GM23338 (cell line): ENCODE data around the gene SNTG2. TPM values are rescaled to one million over a fixed set of nuclear protein-coding genes. Genes with fewer than 3 reads are reported as not detected.

Experiments
- ATAC-seq: fragments of 200-7000 bp; cut with Tn5 transposase; 3 replicates; pipeline ENCODE4 v1.9.1; 2020
- DNase-seq: peaks from one replicate; pipeline ENCODE4 v3.0.0-alpha.2; 2015; ENCODE audit warnings: low spot score
- H2AFZ ChIP-seq: fragments of 200-600 bp; sonication (generic); 2 replicates; pipeline ENCODE4 v1.8.0; 2016; ENCODE audit warnings: antibody characterized with exemption, mild to moderate bottlenecking, moderate library complexity
- H3F3A ChIP-seq: fragments of 200-600 bp; sonication (generic); replicated peaks from 2 replicates; pipeline ENCODE4 v1.8.0; 2017; ENCODE audit warnings: antibody characterized with exemption, mixed run types, low read depth
- H3K27ac ChIP-seq: fragments of 200-600 bp; sonication (generic); 2 replicates; pipeline ENCODE4 v1.6.1; 2016; ENCODE audit warnings: low read depth
- H3K27me3 ChIP-seq: fragments of 200-600 bp; sonication (generic); 2 replicates; pipeline ENCODE4 v1.8.0; 2016; ENCODE audit warnings: mild to moderate bottlenecking, mixed run types, moderate library complexity; ENCODE audit not compliant: insufficient read depth
- H3K36me3 ChIP-seq: fragments of 200-600 bp; sonication (generic); 2 replicates; pipeline ENCODE4 v1.8.0; 2016; ENCODE audit warnings: mild to moderate bottlenecking; ENCODE audit not compliant: insufficient read depth
- H3K4me1 ChIP-seq: fragments of 200-600 bp; sonication (generic); 2 replicates; pipeline ENCODE4 v1.8.0; 2016; ENCODE audit warnings: mild to moderate bottlenecking, moderate library complexity; ENCODE audit not compliant: insufficient read depth
- H3K4me2 ChIP-seq: fragments of 200-600 bp; sonication (generic); 2 replicates; pipeline ENCODE4 v1.7.1; 2017; ENCODE audit warnings: mixed run types
- H3K4me3 ChIP-seq: fragments of 200-600 bp; sonication (generic); 2 replicates; pipeline ENCODE4 v1.6.1; 2016; ENCODE audit warnings: mixed run types
- H3K79me2 ChIP-seq: fragments of 200-600 bp; sonication (generic); replicated peaks from 2 replicates; pipeline ENCODE4 v1.8.0; 2017; ENCODE audit warnings: mild to moderate bottlenecking; ENCODE audit not compliant: insufficient read depth
- H3K9me2 ChIP-seq: fragments of 200-600 bp; sonication (generic); 2 replicates; pipeline ENCODE4 v1.8.0; 2017; ENCODE audit not compliant: insufficient read depth
- H4K20me1 ChIP-seq: fragments of 200-600 bp; sonication (generic); replicated peaks from 2 replicates; pipeline ENCODE4 v1.8.0; 2017; ENCODE audit warnings: mild to moderate bottlenecking; ENCODE audit not compliant: insufficient read depth
- H3K27ac Mint-ChIP-seq: 2 replicates; pipeline ENCODE4 v1.8.0; 2020; ENCODE audit warnings: inconsistent platforms, mild to moderate bottlenecking, moderate library complexity, mixed read lengths
- H3K27me3 Mint-ChIP-seq: 3 replicates; pipeline ENCODE4 v1.8.0; 2022; ENCODE audit warnings: low read depth, mild to moderate bottlenecking, moderate library complexity, mixed read lengths, inconsistent platforms; ENCODE audit not compliant: insufficient read depth, poor library complexity
- H3K36me3 Mint-ChIP-seq: 3 replicates; pipeline ENCODE4 v1.8.0; 2021; ENCODE audit warnings: low read depth, mild to moderate bottlenecking, inconsistent platforms, moderate library complexity, mixed read lengths
- H3K4me1 Mint-ChIP-seq: 3 replicates; pipeline ENCODE4 v1.8.0; 2020; ENCODE audit warnings: mild to moderate bottlenecking, inconsistent platforms, mixed read lengths
- H3K4me3 Mint-ChIP-seq: 3 replicates; pipeline ENCODE4 v1.8.0; 2021; ENCODE audit warnings: moderate library complexity, mild to moderate bottlenecking, inconsistent platforms, mixed read lengths
- H3K9me3 Mint-ChIP-seq: 3 replicates; pipeline ENCODE4 v1.8.0; 2020; ENCODE audit warnings: moderate library complexity, mild to moderate bottlenecking, inconsistent platforms, mixed read lengths
- CREB1 ChIP-seq: fragments of 250-450 bp; sonication (Bioruptor Pico); IDR thresholded peaks from 2 replicates; pipeline ENCODE4 v1.5.0; 2020; ENCODE audit warnings: low read depth, mild to moderate bottlenecking, moderate library complexity
- EZH2 ChIP-seq: fragments of 200-600 bp; sonication (generic); IDR thresholded peaks from one replicate; pipeline ENCODE4 v1.8.0; 2017; ENCODE audit warnings: antibody characterized with exemption, mild to moderate bottlenecking, low read depth; ENCODE audit not compliant: unreplicated experiment
- EZH2phosphoT487 ChIP-seq: fragments of 200-600 bp; sonication (generic); IDR thresholded peaks from one replicate; pipeline ENCODE4 v1.8.1; 2018; ENCODE audit warnings: antibody characterized with exemption; ENCODE audit not compliant: unreplicated experiment
- JUNB ChIP-seq: IDR thresholded peaks from one replicate; pipeline ENCODE4 v1.6.1; 2016; ENCODE audit warnings: antibody characterized with exemption; ENCODE audit not compliant: unreplicated experiment
- NANOG ChIP-seq: IDR thresholded peaks from 2 replicates; pipeline ENCODE4 v1.6.1; 2016; ENCODE audit warnings: antibody characterized with exemption, borderline replicate concordance
- POLR2AphosphoS5 ChIP-seq: IDR thresholded peaks from 2 replicates; pipeline ENCODE4 v1.6.1; 2016; ENCODE audit warnings: antibody characterized with exemption, low read depth
- STAT1 ChIP-seq: IDR thresholded peaks from one replicate; pipeline ENCODE4 v1.6.1; 2016; ENCODE audit warnings: antibody characterized with exemption; ENCODE audit not compliant: unreplicated experiment
- ZNF114 ChIP-seq: fragments of 250-450 bp; sonication (Bioruptor Pico); IDR thresholded peaks from 2 replicates; pipeline ENCODE4 v1.5.0; 2020; ENCODE audit warnings: mild to moderate bottlenecking, moderate library complexity
- ZNF331 ChIP-seq: fragments of 250-450 bp; sonication (Bioruptor Pico); IDR thresholded peaks from 2 replicates; pipeline ENCODE4 v1.5.0; 2020; ENCODE audit warnings: low read depth, mild to moderate bottlenecking, moderate library complexity
- polyA plus RNA-seq: library from polyadenylated mRNA; unstranded; fragments of >200 nt; fragmentation: Nextera tagmentation; extraction: Ambion mirVana; gene quantifications from 2 replicates; pipeline ENCODE4 v1.2.1, GENCODE V29; 2016
- total RNA-seq: library from RNA; depleted of rRNA; stranded (reverse); fragments of >200 nt; shearing (Covaris generic); gene quantifications from 2 replicates; pipeline ENCODE4 v1.2.3, GENCODE V29; 2014
- TF ChIP-seq, protein P1 (sequence below): IDR thresholded peaks from one replicate; pipeline ENCODE4 v1.6.1; 2018; ENCODE audit warnings: antibody characterized with exemption; ENCODE audit not compliant: unreplicated experiment
- TF ChIP-seq, protein P2 (sequence below): IDR thresholded peaks from 2 replicates; pipeline ENCODE4 v1.6.1; 2016; ENCODE audit warnings: antibody characterized with exemption
- TF ChIP-seq, protein P3 (sequence below): fragments of 250-450 bp; sonication (Bioruptor Pico); IDR thresholded peaks from 2 replicates; pipeline ENCODE4 v1.5.0; 2020; ENCODE audit warnings: mild to moderate bottlenecking, moderate library complexity
- TF ChIP-seq, protein P4 (sequence below), 2 experiments: fragments of 200-600 bp in 1 of 2; sonication (generic) in 1 of 2; conservative IDR thresholded peaks; 2 replicates each; pipeline versions ENCODE4 v1.5.1 to v1.6.1; 2016 to 2017; ENCODE audit warnings: antibody characterized with exemption in 2 of 2, low read depth in 2 of 2, mild to moderate bottlenecking in 2 of 2, moderate library complexity in 1 of 2

The SNTG2 gene
- total and polyA plus RNA-seq, 2 experiments from 2014 or later, result 27.5 to 60.4 TPM

GRCh38 chr2:1011985-1012384, 61.3 kb downstream of the SNTG2 start:
- Mint-ChIP-seq H3K4me3 (no peak overlapping the region), H3K36me3 (no peaks in the 10 kb centered on the region), H3K4me1 (peaks cover 19% of the 10 kb centered on the region), H3K27ac (no peak overlapping the region), H3K9me3 (no peaks in the 10 kb centered on the region), H3K27me3 (peaks cover 2% of the 10 kb centered on the region)
- Histone ChIP-seq H3K36me3 (no peaks in the 10 kb centered on the region), H3K4me2 (no peak overlapping the region), H3K4me1 (no peaks in the 10 kb centered on the region; the same call in 1 of the 2 replicates), H3K27me3 (no peaks in the 10 kb centered on the region), H3K4me3 (no peak overlapping the region), H3K27ac (no peak overlapping the region), H2AFZ (no peak overlapping the region), H3F3A (no peaks in the 10 kb centered on the region; the same call in 1 of the 2 replicates), H3K9me2 (no peaks in the 10 kb centered on the region), H3K79me2 (peaks cover 57% of the 10 kb centered on the region), H4K20me1 (peaks cover 60% of the 10 kb centered on the region)
- ATAC-seq (no peak), DNase-seq (no peak)
- TF ChIP-seq EZH2 (no peak), ZNF331 (CRISPR knock-in tag) (no peak), NANOG (no peak), JUNB (no peak), STAT1 (no peak), EZH2phosphoT487 (no peak), POLR2AphosphoS5 (no peak), ZNF114 (CRISPR knock-in tag) (no peak), CREB1 (no peak)
- TF ChIP-seq, protein P1, sequence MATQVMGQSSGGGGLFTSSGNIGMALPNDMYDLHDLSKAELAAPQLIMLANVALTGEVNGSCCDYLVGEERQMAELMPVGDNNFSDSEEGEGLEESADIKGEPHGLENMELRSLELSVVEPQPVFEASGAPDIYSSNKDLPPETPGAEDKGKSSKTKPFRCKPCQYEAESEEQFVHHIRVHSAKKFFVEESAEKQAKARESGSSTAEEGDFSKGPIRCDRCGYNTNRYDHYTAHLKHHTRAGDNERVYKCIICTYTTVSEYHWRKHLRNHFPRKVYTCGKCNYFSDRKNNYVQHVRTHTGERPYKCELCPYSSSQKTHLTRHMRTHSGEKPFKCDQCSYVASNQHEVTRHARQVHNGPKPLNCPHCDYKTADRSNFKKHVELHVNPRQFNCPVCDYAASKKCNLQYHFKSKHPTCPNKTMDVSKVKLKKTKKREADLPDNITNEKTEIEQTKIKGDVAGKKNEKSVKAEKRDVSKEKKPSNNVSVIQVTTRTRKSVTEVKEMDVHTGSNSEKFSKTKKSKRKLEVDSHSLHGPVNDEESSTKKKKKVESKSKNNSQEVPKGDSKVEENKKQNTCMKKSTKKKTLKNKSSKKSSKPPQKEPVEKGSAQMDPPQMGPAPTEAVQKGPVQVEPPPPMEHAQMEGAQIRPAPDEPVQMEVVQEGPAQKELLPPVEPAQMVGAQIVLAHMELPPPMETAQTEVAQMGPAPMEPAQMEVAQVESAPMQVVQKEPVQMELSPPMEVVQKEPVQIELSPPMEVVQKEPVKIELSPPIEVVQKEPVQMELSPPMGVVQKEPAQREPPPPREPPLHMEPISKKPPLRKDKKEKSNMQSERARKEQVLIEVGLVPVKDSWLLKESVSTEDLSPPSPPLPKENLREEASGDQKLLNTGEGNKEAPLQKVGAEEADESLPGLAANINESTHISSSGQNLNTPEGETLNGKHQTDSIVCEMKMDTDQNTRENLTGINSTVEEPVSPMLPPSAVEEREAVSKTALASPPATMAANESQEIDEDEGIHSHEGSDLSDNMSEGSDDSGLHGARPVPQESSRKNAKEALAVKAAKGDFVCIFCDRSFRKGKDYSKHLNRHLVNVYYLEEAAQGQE, result no peak
- TF ChIP-seq, protein P2, sequence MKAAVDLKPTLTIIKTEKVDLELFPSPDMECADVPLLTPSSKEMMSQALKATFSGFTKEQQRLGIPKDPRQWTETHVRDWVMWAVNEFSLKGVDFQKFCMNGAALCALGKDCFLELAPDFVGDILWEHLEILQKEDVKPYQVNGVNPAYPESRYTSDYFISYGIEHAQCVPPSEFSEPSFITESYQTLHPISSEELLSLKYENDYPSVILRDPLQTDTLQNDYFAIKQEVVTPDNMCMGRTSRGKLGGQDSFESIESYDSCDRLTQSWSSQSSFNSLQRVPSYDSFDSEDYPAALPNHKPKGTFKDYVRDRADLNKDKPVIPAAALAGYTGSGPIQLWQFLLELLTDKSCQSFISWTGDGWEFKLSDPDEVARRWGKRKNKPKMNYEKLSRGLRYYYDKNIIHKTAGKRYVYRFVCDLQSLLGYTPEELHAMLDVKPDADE, result no peak
- TF ChIP-seq, protein P3, sequence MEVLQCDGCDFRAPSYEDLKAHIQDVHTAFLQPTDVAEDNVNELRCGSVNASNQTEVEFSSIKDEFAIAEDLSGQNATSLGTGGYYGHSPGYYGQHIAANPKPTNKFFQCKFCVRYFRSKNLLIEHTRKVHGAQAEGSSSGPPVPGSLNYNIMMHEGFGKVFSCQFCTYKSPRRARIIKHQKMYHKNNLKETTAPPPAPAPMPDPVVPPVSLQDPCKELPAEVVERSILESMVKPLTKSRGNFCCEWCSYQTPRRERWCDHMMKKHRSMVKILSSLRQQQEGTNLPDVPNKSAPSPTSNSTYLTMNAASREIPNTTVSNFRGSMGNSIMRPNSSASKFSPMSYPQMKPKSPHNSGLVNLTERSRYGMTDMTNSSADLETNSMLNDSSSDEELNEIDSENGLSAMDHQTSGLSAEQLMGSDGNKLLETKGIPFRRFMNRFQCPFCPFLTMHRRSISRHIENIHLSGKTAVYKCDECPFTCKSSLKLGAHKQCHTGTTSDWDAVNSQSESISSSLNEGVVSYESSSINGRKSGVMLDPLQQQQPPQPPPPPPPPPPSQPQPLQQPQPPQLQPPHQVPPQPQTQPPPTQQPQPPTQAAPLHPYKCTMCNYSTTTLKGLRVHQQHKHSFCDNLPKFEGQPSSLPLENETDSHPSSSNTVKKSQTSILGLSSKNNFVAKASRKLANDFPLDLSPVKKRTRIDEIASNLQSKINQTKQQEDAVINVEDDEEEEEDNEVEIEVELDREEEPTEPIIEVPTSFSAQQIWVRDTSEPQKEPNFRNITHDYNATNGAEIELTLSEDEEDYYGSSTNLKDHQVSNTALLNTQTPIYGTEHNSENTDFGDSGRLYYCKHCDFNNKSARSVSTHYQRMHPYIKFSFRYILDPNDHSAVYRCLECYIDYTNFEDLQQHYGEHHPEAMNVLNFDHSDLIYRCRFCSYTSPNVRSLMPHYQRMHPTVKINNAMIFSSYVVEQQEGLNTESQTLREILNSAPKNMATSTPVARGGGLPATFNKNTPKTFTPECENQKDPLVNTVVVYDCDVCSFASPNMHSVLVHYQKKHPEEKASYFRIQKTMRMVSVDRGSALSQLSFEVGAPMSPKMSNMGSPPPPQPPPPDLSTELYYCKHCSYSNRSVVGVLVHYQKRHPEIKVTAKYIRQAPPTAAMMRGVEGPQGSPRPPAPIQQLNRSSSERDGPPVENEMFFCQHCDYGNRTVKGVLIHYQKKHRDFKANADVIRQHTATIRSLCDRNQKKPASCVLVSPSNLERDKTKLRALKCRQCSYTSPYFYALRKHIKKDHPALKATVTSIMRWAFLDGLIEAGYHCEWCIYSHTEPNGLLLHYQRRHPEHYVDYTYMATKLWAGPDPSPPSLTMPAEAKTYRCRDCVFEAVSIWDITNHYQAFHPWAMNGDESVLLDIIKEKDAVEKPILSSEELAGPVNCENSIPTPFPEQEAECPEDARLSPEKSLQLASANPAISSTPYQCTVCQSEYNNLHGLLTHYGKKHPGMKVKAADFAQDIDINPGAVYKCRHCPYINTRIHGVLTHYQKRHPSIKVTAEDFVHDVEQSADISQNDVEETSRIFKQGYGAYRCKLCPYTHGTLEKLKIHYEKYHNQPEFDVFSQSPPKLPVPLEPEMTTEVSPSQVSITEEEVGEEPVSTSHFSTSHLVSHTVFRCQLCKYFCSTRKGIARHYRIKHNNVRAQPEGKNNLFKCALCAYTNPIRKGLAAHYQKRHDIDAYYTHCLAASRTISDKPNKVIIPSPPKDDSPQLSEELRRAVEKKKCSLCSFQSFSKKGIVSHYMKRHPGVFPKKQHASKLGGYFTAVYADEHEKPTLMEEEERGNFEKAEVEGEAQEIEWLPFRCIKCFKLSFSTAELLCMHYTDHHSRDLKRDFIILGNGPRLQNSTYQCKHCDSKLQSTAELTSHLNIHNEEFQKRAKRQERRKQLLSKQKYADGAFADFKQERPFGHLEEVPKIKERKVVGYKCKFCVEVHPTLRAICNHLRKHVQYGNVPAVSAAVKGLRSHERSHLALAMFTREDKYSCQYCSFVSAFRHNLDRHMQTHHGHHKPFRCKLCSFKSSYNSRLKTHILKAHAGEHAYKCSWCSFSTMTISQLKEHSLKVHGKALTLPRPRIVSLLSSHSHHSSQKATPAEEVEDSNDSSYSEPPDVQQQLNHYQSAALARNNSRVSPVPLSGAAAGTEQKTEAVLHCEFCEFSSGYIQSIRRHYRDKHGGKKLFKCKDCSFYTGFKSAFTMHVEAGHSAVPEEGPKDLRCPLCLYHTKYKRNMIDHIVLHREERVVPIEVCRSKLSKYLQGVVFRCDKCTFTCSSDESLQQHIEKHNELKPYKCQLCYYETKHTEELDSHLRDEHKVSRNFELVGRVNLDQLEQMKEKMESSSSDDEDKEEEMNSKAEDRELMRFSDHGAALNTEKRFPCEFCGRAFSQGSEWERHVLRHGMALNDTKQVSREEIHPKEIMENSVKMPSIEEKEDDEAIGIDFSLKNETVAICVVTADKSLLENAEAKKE (CRISPR knock-in tag), result no peak
- TF ChIP-seq, protein P4, sequence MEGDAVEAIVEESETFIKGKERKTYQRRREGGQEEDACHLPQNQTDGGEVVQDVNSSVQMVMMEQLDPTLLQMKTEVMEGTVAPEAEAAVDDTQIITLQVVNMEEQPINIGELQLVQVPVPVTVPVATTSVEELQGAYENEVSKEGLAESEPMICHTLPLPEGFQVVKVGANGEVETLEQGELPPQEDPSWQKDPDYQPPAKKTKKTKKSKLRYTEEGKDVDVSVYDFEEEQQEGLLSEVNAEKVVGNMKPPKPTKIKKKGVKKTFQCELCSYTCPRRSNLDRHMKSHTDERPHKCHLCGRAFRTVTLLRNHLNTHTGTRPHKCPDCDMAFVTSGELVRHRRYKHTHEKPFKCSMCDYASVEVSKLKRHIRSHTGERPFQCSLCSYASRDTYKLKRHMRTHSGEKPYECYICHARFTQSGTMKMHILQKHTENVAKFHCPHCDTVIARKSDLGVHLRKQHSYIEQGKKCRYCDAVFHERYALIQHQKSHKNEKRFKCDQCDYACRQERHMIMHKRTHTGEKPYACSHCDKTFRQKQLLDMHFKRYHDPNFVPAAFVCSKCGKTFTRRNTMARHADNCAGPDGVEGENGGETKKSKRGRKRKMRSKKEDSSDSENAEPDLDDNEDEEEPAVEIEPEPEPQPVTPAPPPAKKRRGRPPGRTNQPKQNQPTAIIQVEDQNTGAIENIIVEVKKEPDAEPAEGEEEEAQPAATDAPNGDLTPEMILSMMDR (conservative IDR thresholded peaks at IDR 0.05; ENCODE audit: low read depth in 2 of 2), result no peak
